DMS53 treated with DMSO at 0.1 percent for 48 hours (cell line): ENCODE measurements around the gene CCDC27.
"Not testable (repeated sequence)": the region's sequence is repeated elsewhere in the genome, so short reads cannot be mapped to it uniquely, and the experiment has no call there.

Source experiments
- DNase-seq: peaks from one replicate; lab custom pipeline; 2025; ENCODE audit not compliant: unreplicated experiment; lab: John Stamatoyannopoulos, UW

Gene CCDC27

DNA sequence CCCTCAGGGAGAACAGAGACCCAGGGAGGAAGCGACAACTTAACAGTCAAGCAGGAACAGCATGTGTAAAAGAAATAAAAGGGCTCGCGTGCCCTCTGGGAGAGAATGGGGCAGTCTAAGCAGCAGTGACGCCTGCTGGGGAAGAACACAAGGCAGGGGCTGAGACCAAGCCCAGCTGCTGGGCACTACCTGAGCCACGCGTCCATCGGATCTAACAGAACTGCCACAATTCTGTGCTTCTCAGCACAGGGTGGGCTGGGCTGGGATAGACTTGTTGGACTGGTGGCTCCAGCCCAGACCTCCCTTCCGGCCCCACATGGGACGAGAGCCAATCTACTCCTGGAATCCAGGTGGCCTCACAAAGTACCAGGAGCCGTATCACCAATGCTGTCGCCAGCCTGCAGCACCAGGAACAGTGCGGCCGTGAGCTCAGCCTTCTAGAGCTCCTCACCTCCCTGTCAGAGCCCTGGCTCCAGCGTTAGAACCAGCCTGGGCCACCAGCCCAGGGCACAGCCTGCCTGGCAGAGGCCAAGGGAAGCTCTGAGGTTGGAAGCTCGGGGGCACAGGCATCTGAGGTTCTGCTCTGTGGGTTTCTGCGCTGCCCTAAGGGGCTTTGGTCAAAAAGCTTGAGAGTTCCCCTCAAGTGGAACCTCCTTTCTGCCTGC lies 36.6 kb downstream of the CCDC27 start:
- DNase-seq, result no peak

DNA sequence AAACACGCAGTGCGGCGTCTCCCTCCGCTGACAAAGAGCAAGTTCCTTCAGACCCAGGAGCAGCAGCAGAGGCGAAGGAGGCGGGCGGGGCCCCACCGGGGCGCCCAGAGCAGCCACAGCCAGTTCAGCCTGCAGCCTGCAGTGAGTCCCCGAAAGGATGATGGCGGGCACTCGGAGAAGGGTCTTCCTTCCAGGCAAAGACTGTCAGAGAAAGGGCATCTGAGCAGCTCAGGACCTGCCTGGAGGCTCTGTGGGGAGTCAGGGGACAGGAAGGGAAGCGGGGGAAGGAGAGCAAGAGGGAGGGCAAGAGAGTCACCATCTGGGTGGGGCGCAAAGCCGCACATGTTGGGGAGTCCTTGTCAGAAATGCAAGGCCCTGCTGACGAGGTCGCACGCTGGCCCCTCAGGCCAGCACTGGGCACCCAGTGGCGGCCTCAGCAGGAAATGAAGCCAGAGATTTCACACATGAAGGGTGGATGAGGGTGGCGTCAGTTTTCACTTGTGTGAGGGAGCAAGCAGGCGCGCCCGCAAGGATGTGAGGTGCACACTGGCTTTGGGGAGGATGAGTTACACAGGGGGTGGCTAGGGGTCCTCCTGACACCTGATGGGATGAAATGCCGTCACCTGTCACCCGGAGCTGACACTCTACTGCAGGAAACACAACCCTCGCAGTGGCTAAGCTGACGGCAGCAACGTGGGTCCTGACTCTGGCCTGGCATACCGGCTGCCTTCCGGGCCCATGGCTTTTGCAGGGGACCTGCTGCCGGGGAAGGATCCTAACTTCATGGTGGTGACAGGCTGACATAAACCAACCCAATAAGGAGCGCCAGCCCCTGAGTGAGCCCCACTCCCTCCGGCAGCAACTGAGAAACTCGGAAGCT lies 37.4 kb downstream of the CCDC27 start:
- no peak for DNase-seq

DNA sequence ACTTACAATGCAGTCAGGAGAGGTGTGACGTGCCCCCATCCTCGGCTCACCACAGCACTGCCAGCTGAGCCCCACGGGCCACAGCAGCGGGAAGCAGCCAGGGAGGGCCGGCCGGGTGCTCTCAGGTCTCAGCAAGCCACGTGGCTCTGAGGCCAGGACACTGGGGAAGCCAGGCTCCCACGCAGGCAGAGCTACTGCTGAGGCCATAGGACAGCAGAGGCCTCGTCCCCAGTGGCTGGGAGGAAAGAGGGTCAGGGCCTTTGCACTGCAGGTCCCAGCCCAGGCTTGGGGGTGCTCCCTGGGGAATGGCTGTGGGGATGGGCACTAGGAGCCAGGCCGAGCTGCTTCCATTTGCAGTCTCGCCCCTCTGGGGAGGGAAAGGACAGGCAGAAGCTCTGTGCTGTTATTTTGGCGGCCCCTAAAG lies 38.3 kb downstream of the CCDC27 start:
- DNase-seq, result no peak

DNA sequence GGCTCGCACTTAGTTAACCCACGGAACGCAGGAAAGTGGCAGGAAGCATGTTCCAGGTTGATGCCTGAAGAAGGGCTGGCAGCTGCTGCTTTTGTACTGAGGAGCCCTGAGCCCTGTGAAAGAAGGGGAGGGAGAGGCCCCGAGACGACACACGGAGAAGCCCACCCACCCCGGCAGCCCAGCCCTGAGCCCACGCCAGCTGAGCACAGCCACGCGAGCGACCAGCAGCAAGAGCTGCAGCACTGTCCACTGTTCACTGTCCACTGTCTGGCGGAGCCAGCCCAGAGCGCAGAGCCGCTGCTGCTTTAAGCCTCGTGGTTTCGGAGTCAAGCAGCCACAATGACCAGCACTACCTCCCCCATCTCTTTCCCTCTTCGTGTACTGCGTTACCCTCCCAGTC lies 38.7 kb downstream of the CCDC27 start:
- no peak for DNase-seq

DNA sequence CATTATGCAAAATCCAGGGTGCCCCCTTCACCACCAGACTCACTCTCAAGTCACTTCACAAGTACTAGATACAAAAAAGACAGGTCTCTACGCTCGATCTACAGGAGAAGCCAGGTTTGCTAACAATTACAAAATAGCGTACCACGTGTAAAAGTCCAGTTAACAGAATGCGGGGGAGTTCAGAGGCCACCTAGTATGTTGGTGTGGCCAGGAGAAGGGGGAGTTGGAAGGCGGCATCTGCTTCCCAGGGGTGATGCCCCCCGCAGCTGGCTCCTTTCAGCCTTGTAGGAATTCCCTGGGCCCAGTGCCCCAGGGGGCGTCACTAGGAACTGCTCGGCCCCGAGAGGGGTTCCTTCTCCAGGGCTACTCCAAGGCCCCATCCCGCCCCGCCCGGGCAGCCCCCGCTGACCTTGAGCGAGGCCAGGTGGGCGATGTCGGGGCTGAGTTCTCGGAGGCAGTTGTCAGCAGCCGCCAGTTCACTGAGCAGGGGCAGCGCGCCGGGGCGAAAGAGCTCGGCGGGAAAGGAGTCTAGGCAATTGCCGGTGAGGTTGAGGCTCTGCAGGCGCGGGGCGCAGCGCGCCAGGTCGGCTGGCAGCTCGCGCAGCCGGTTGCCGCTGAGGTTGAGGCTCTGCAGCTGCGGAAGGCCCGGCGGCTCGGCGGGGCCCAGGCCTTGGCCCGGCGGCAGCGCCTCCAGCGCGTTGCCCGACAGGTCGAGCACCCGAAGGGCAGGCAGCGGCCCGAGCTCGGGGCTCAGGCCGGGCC lies 43.4 kb downstream of the CCDC27 start:
- no peak for DNase-seq

DNA sequence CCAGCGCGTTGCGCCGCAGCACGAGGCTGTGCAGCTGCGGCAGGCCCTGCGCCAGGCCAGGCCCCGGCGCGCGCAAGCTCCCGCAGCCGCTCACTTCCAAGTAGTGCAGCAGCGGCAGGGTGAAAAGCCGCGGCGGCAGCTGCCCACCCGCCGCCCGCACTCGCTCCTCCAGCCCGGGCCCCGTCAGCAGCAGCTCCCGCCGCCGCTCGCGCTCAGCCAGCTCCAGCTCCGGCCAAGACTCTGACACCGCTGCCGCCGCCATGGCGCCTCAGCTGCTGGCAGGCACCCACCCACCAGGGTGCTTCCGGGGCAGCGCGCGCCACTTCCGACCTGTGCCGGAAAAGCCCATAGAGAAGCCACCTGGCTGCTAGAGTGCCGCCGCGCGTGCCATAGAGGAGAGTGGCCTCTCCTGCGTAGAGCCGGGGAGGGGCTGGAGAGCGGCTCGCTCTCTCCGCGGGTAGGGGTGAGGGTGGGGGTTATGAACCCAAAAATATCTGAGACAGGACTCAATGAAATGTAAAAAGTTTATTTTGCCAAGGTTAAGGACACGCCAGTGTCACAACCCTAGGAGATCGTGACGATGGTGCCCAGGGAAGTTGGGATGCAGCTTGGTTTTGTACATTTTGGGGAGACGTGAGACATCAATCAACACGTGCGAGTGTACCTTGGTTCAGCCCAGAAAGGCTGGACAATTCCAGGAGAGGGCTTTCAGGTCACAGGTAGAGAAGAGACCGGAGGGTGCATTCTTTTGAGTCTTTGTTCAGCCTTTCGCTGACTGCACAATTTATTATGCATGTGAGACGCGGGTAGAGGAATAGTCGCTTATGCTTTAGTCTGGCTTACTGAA lies 44.2 kb downstream of the CCDC27 start, which contains the start of gene LRRC47:
Gene LRRC47 (minus strand): TSS at position 284 of the 847 bp plus-strand sequence. CDS start 22 bp downstream, at position 262.
- peak; percentile 84 for DNase-seq

DNA sequence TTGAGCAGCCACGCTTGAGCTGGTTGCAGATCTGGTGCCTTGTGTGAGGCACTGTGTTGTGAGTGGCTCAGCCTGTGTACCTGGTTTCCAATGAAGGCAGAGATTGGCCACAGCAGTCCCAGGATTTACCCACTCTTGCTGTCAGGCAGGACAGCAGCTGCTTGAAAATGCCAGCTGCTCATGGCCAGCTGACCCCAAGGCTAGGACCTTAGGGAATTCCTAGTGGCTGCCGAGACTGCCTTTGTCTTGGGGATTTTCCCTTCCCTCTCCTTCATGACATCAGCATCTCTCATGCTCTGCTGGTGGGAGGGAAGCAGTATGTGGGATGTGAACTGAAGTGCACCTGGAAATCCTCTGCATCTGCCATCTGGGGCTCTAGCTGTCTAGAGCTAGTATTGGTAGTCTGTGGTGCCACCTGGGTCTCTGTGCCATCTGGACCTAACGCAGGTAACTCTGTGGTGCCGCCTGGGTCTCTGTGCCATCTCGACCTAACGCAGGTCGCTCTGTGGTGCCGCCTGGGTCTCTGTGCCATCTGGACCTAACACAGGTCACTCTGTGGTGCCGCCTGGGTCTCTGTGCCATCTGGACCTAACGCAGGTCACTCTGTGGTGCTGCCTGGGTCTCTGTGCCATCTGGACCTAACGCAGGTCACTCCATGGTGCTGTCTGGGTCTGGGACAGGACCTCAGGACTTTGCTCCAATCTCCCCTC lies 47.9 kb downstream of the CCDC27 start:
- no peak for DNase-seq

DNA sequence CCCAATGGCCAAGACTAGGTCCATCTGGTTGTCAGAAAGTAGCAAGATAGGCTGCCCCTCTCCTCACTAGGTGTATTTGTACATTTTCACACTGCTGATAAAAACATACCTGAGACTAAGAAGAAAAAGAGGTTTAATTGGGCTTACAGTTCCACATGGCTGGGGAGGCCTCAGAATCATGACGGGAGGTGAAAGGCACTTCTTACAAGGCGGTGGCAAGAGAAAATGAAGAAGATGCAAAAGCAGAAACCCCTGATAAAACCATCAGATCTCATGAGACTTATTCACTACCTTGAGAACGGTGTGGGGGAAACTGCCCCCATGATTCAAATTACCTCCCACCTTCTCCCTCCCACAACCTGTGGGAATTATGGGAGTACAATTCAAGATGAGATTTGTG lies 48.5 kb downstream of the CCDC27 start:
- not testable (repeated sequence) for DNase-seq

DNA sequence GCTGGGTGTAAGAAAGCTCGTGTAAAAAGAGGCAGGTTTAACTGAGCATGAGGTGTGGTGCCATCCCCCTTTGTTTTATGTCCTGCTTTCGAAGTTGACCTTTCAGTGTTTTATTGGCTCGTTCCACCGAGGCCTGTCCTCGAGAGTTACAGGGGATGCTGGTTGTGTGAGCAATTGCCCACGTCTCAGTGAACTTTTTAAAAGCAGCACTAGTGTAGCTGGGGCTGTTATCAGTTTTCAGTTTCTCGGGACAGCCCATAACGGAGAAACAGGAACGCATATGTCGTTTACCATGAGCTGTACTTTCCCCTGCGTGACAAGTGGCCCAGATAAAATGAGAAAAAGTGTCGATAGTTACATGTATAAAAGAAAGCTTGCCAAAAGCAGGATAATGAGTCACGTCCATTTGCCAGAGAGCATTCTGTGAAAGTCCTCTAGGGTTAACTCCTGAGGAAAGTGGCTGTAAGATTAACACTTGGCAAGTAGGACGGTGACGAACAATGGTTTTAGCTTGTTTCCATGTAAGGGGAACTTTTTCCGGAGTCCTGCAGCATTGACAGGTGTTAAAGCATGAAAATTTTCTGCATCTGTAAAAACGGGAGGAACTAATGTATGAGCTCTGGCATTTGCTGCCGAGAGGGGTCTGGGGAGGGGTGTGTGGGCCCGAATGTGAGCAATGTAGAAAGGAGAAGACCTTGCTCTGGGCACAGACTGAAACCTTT lies 51.8 kb downstream of the CCDC27 start:
- no peak for DNase-seq

DNA sequence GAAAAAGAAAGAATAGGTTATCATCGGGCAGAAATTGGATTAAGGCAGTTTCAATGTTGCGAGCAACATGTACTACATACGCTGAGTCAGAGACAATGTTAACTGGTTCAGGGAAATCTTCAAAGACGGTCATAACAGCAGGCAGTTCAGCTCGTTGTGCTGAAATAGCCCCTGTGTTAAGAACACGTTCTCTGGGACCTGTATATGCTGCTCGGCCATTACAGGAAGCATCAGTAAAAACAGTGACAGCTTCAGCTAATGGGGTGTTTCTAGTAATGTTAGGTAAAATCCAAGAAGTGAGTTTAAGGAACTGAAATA lies 52.3 kb downstream of the CCDC27 start:
- DNase-seq, result not testable (repeated sequence)

DNA sequence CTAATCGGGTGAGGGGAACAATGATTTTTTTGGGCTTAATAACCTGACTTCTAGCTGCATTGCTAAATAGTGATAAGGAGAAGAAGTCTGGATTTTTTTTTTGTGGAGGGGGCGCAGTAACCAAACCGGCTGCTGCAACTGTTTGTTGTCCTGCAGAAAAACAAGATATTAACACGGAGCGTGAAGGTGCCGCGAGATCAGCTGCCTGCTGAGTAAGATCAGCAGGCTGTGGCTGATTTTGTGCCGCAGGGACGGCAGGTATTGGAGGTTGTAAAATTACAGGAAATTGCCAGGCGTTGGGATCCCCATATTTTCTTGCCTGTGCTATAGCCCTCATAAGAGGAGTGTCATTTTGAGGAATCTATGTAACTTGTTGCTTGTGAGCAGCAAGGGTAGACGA lies 52.8 kb downstream of the CCDC27 start:
- DNase-seq, result no peak

DNA sequence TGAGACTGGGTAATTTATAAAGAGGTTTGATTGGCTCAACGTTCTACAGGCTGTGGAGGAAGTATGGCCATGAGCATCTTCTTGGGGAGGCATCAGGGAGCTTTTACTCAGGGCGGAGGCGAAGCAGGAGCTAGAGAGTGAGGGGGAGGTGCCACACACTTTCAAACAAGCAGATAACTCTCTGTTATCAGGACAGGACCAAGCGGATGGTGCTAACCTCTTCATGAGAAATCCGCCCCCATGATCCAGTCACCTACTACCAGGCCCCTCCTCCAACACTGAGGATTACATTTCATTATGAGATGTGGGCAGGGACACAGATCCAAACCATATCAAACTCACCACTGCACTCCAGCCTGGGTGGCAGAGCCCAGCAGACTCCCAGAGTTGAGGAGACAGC lies 55.5 kb downstream of the CCDC27 start:
- no peak for DNase-seq

DNA sequence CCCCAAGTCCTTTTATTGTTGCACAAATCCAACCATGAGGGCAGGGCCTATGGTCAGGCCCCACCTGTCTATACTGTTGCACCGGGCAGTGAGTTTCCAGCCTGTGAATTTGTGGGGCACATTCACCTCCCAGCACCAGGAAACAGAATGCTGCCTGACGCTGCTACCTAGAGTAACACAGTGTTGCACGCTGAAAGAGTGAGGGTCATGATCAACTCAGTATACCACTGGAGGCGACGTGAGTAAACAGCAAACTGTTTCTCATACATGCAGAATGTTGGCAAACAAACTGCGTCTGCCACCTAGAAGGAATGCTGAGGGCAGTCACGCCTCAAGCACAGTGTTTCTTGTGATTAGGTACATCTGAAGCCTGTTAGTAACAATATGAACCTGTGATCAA lies 57.4 kb downstream of the CCDC27 start:
- no peak for DNase-seq

DNA sequence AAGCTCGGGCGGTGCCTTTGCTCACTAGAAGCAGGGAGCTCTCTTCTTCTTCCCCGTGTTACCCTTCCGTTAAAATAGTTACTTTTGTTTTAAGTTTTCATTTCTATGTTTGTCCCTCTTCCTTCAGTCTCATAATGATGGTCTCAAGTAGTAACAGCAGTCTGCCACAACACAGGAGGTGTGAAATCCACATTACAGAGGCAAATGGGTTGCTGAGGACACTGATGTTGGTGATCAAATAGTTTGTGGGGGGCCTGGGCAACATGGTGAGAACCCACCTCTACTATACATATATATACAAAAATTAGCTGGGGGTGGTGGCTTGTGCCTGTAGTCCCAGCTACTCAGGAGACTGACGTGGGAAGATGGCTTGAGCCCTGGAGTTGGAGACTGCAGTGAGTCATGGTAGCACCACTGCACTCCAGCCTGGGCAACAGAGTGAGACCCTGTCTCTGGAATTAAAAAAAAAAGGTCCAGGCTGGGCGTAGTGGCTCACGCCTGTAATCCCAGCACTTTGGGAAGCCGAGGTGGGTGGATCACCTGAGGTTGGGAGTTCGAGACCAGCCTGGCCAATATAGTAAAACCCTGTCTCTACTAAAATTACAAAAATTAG lies 58.0 kb downstream of the CCDC27 start:
- not testable (repeated sequence) for DNase-seq

DNA sequence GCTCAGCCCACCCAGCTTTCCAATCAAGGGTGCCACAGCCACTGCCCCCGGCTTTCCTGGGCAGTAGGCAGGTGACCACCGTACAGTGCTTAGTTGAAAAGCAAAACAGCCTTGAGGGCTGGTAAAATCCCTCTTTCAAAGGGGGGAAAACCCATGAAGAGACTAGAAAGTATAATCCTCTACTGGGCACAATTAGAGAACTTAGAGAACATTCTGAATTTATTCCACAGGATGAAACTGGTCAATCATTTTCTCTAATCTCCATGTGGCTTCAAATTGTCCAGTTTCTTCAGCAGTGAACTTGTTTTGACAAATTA lies 59.3 kb downstream of the CCDC27 start:
- no peak for DNase-seq

DNA sequence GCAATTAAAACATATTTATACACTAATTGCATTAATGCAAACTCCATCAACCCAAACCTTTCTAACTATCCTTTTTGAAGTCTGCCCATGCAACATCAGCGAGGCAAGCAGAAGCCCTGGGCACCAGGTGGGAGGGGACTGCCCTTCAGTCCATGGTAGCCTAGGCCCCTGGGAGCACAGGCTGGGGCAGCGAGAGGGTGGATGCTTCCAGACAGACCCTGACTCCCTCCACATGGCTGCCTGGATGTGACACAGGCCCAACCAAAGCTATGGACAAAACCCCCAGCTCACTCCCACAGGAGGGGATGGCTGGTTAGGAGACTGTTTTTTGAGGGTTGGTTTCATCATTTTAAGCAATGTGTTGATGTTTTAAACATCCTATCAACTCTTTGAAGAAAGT lies 61.8 kb downstream of the CCDC27 start:
- no peak for DNase-seq

DNA sequence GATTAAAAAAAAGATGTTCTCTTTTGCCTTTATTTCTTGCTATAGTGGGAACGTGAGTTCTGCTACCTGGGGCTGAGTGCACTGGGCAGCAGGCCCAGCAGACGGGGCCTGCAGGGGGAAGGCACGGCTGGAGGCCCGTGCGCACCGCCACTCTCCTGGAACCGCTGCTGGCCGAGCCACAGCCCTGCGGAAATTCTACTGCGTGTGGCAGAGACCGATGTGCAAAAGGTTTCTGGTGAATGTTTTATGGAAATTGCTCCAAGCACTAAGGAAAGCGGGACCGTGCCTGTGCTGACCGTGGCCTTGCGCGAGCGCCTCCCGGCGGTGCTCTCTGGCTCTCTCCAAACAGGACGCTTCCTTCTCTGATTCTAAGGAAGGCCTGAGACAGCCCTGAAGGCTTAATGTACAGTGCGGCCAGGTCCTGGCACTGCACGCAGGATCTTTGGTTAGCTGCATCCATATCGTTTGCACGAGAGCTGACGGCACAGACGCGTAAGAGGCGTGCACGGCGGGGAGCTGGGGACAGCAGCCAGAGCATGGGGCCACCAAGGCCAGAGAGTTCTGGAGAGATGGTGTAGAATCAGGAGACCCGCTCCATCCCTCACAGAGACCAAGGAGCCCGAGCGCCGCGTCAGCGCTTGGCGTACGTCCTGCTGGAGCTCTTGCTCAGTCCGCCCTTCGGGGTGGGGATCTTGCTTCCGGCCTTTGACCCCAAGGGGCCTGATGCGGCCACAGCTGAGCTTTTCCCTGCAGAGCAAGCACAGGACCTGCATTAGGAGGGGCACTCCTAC lies 62.7 kb downstream of the CCDC27 start:
- DNase-seq, result no peak

DNA sequence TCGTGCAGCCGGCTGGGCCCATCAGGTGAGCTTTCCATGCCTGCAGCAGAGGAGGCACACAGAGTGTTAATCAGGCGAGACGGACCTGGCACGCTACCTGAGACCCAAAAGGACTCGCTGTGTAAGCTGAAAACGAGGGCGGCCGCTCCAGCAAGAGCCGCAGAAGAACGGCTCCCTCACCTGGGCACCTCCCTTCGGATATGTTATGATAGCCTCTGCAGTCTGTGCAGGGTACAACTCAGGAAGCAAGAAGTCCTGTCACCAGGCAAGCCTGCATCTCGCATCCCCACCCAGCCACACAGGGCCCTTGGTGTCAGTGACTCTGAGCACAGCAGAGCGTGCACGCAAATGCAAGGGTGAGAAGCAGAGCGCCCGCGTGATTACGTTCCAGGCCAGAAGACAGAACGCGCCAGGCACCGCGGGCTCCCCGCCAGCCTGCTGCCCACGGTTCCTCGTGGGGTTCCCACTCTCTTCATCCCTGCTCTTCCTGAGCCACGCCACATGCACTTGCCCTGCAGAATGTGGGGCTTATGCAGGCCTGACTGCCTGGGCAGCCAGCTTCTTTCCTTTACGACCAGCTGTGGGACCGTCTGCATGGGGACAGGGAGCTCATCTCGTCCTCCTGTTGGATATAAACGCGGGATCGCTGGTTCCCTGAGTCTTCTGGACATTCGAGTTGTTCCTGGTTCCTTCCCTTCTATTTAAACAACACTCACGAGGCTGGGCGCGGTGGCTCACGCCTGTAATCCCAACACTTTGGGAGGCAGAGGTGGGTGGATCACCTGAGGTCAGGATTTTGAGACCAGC lies 64.3 kb downstream of the CCDC27 start:
- DNase-seq, result no peak
